Caco-2 (cell line): Measurements from ENCODE around the gene UGT2A1. TPM values are rescaled to one million over a fixed set of nuclear protein-coding genes. Genes with fewer than 3 reads are reported as not detected.

Source experiments
- BruUV-seq: library from RNA; stranded (reverse); fragments of 400-500 nt; replicated peaks from 2 replicates; lab custom pipeline; 2021; lab: Mats Ljungman, UMichigan
- CTCF ChIA-PET: fragments of 300-600 bp; sonication (Branson Sonifier 250); formaldehyde crosslinking; loops from one replicate; lab custom pipeline; 2022; ENCODE audit warnings: antibody characterized with exemption; lab: Charles Lee
- POLR2A ChIA-PET: fragments of 300-600 bp; sonication (Branson Sonifier 250); formaldehyde crosslinking; loops from one replicate; lab custom pipeline; 2022; ENCODE audit warnings: antibody characterized with exemption; lab: Charles Lee
- DNase-seq, 2 experiments: peaks; one replicate each; pipeline versions ENCODE4 v3.0.0 to v3.0.0-alpha.2; 2020 to 2022
- H3K27me3 ChIP-seq: replicated peaks from 2 replicates; pipeline ENCODE4 v1.6.0; 2011; ENCODE audit warnings: low read length; ENCODE audit not compliant: control insufficient read depth, insufficient read depth
- H3K36me3 ChIP-seq: 2 replicates; pipeline ENCODE4 v1.5.1; 2011; ENCODE audit warnings: low read length; ENCODE audit not compliant: control insufficient read depth, insufficient read depth
- H3K4me1 ChIP-seq: fragments of 250-450 bp; sonication (Bioruptor Pico); 2 replicates; pipeline ENCODE4 v1.5.1; 2020; ENCODE audit warnings: mild to moderate bottlenecking
- H3K4me3 ChIP-seq: 2 replicates; pipeline ENCODE4 v1.5.1; 2011; ENCODE audit warnings: low read depth, mild to moderate bottlenecking, control low read depth, low read length
- H3K9me3 ChIP-seq: fragments of 250-450 bp; sonication (Bioruptor Pico); 2 replicates; pipeline ENCODE4 v1.5.1; 2020; ENCODE audit warnings: mild to moderate bottlenecking, moderate library complexity
- H3K27ac Mint-ChIP-seq: one replicate; pipeline ENCODE4 v1.8.0; 2022; ENCODE audit warnings: mixed read lengths; ENCODE audit not compliant: unreplicated experiment
- H3K27me3 Mint-ChIP-seq: one replicate; pipeline ENCODE4 v1.8.0; 2022; ENCODE audit warnings: mixed read lengths; ENCODE audit not compliant: insufficient read depth, unreplicated experiment
- H3K36me3 Mint-ChIP-seq: one replicate; pipeline ENCODE4 v1.8.0; 2022; ENCODE audit warnings: mild to moderate bottlenecking, mixed read lengths; ENCODE audit not compliant: insufficient read depth, unreplicated experiment
- H3K4me1 Mint-ChIP-seq: one replicate; pipeline ENCODE4 v1.8.0; 2022; ENCODE audit warnings: low read depth, mixed read lengths; ENCODE audit not compliant: unreplicated experiment
- H3K4me3 Mint-ChIP-seq: one replicate; pipeline ENCODE4 v1.8.0; 2022; ENCODE audit warnings: mild to moderate bottlenecking, moderate library complexity, mixed read lengths; ENCODE audit not compliant: unreplicated experiment
- H3K9me3 Mint-ChIP-seq: one replicate; pipeline ENCODE4 v1.8.0; 2022; ENCODE audit warnings: mixed read lengths; ENCODE audit not compliant: unreplicated experiment
- CTCF ChIP-seq, 2 experiments: fragments of 200-600 bp in 1 of 2; IDR thresholded peaks; 1 replicate in 1 of 2; 2 replicates in 1 of 2; pipeline versions ENCODE4 v1.5.1 to v1.8.0; 2011 to 2022; ENCODE audit warnings: antibody characterized with exemption in 1 of 2, control low read depth in 1 of 2, inconsistent platforms in 1 of 2, low read depth in 1 of 2, low read length in 1 of 2, mild to moderate bottlenecking in 1 of 2, moderate library complexity in 1 of 2; ENCODE audit not compliant: insufficient read depth in 1 of 2, severe bottlenecking in 1 of 2, unreplicated experiment in 1 of 2
- intact Hi-C: fragments of 100-400 bp; cut with micrococcal nuclease; formaldehyde crosslinking; loops from one replicate; pipeline ENCODE4 v1.10.0; 2022; ENCODE audit not compliant: unreplicated experiment
- total RNA-seq: library from RNA; stranded (reverse); gene quantifications from 2 replicates; pipeline ENCODE4 v1.2.3, GENCODE V29; 2022

UGT2A1 gene
- total RNA-seq, 1 experiment from 2014 or later, result not detected

GRCh38 chr4:69601065-69601464, 52.0 kb downstream of the UGT2A1 start:
- H3K36me3 ChIP-seq, result no peaks in the 10 kb centered on the region
- Mint-ChIP-seq H3K4me3 (no peak overlapping the region), H3K9me3 (no peaks in the 10 kb centered on the region), H3K36me3 (no peaks in the 10 kb centered on the region), H3K4me1 (no peaks in the 10 kb centered on the region), H3K27ac (no peak overlapping the region), H3K27me3 (no peaks in the 10 kb centered on the region)
- no peak for DNase-seq
- H3K9me3 ChIP-seq, result no peaks in the 10 kb centered on the region
- intact Hi-C loops, result no loop called here
- TF ChIP-seq CTCF (IDR thresholded peaks at IDR 0.05; ENCODE audit: insufficient read depth in 1 of 2, low read depth in 1 of 2, low read length in 1 of 2, severe bottlenecking in 1 of 2, unreplicated experiment in 1 of 2), result no peak
- no peak overlapping the region for H3K4me3 ChIP-seq
- no TSS peak for BruUV-seq
- H3K27me3 ChIP-seq, result no peaks in the 10 kb centered on the region
- POLR2A ChIA-PET, result no interaction called here
- H3K4me1 ChIP-seq, result no peaks in the 10 kb centered on the region
- CTCF ChIA-PET, result no interaction called here

GRCh38 chr4:69600013-69600412, 53.0 kb downstream of the UGT2A1 start:
- H3K4me3 Mint-ChIP-seq, result no peak overlapping the region
- ChIA-PET CTCF (interaction anchor here (0.6 kb wide), 1 partner anchor 16 kb away, joined by 4 read pairs; no protein-coding TSS in a partner anchor), POLR2A (no interaction called here)
- H3K27me3 ChIP-seq, result no peaks in the 10 kb centered on the region
- no peaks in the 10 kb centered on the region for H3K4me1 Mint-ChIP-seq
- H3K36me3 ChIP-seq, result no peaks in the 10 kb centered on the region
- no peak for DNase-seq
- no peaks in the 10 kb centered on the region for H3K9me3 ChIP-seq
- no peaks in the 10 kb centered on the region for H3K4me1 ChIP-seq
- no peaks in the 10 kb centered on the region for H3K27me3 Mint-ChIP-seq
- peaks cover 7% of the 10 kb centered on the region for H3K9me3 Mint-ChIP-seq
- TF ChIP-seq CTCF (IDR thresholded peaks at IDR 0.05; ENCODE audit: insufficient read depth in 1 of 2, low read depth in 1 of 2, low read length in 1 of 2, severe bottlenecking in 1 of 2, unreplicated experiment in 1 of 2), result no peak
- intact Hi-C loops, result no loop called here
- no peak overlapping the region for H3K27ac Mint-ChIP-seq
- no peaks in the 10 kb centered on the region for H3K36me3 Mint-ChIP-seq
- H3K4me3 ChIP-seq, result no peak overlapping the region
- no TSS peak for BruUV-seq

- H3K4me1 Mint-ChIP-seq, result peaks cover 29% of the 10 kb centered on the region
- peaks cover 35% of the 10 kb centered on the region for H3K4me1 ChIP-seq
- no peaks in the 10 kb centered on the region for H3K27me3 Mint-ChIP-seq
- intact Hi-C loops, result loop anchor here (10.0 kb wide), 2 partner anchors 400 to 720 kb away; no protein-coding TSS in a partner anchor
- no peak overlapping the region for H3K27ac Mint-ChIP-seq
- no peaks in the 10 kb centered on the region for H3K36me3 ChIP-seq
- H3K4me3 ChIP-seq, result no peak overlapping the region
- no peak overlapping the region for H3K4me3 Mint-ChIP-seq
- ChIA-PET CTCF (no interaction called here), POLR2A (no interaction called here)
- peaks cover 20% of the 10 kb centered on the region for H3K9me3 ChIP-seq
- no peaks in the 10 kb centered on the region for H3K27me3 ChIP-seq
- no peaks in the 10 kb centered on the region for H3K36me3 Mint-ChIP-seq
- peak in 1 of 2 experiments; percentile 38 for DNase-seq
- TF ChIP-seq CTCF (IDR thresholded peaks at IDR 0.05; ENCODE audit: insufficient read depth in 1 of 2, low read depth in 1 of 2, low read length in 1 of 2, severe bottlenecking in 1 of 2, unreplicated experiment in 1 of 2), result no peak
- no TSS peak for BruUV-seq
- peaks cover 21% of the 10 kb centered on the region for H3K9me3 Mint-ChIP-seq
Observed at GRCh38 chr4:69594382-69594781, 58.7 kb downstream of the UGT2A1 start.
